ENCODE results near the gene RTRAF.

Gene RTRAF

GRCh38 chr14:51989293-51990234 is at the start of gene RTRAF:
Gene RTRAF, plus strand, starts transcription at chr14:51989546. Its CDS starts 94 bp downstream, at chr14:51989640.
- DNase-seq = peak; percentile 93

GRCh38 chr14:51939755-51940301 is 49.5 kb upstream of the RTRAF start:
- no peak for DNase-seq

GRCh38 chr14:51942971-51943370 is 46.4 kb upstream of the RTRAF start:
- DNase-seq = no peak

GRCh38 chr14:51950007-51950406 is 39.3 kb upstream of the RTRAF start:
- no peak for DNase-seq

- no peak for DNase-seq
These were observed 37.7 kb upstream of the RTRAF start for GRCh38 chr14:51951656-51952055.

GRCh38 chr14:51954031-51954430 is 35.3 kb upstream of the RTRAF start:
- no peak for DNase-seq

- DNase-seq = no peak
These were observed 34.7 kb upstream of the RTRAF start for GRCh38 chr14:51954657-51955056.

GRCh38 chr14:51957950-51958349 is 31.4 kb upstream of the RTRAF start:
- no peak for DNase-seq

GRCh38 chr14:51959928-51960327 is 29.4 kb upstream of the RTRAF start:
- no peak for DNase-seq

- DNase-seq = no peak
These were observed 28.5 kb upstream of the RTRAF start for GRCh38 chr14:51960866-51961265.

- DNase-seq = no peak
These were observed 26.6 kb upstream of the RTRAF start for GRCh38 chr14:51962711-51963110.

- DNase-seq = no peak
These were observed 26.1 kb upstream of the RTRAF start for GRCh38 chr14:51963286-51963685.

- DNase-seq = no peak
These were observed 21.8 kb upstream of the RTRAF start for GRCh38 chr14:51967521-51967920.

GRCh38 chr14:51969852-51970540 is 19.4 kb upstream of the RTRAF start:
- no peak for DNase-seq

- no peak for DNase-seq
These were observed 16.8 kb upstream of the RTRAF start for GRCh38 chr14:51972566-51972965.

GRCh38 chr14:51977075-51977474 is 12.3 kb upstream of the RTRAF start:
- DNase-seq = no peak

GRCh38 chr14:51978681-51979085 is 10.7 kb upstream of the RTRAF start:
- no peak for DNase-seq

GRCh38 chr14:51979088-51979709 is 10.1 kb upstream of the RTRAF start:
- peak; percentile 79 for DNase-seq

GRCh38 chr14:51981218-51981854 is 8.0 kb upstream of the RTRAF start:
- DNase-seq = no peak

GRCh38 chr14:51988221-51988620 is 1.1 kb upstream of the RTRAF start:
- DNase-seq = no peak

GRCh38 chr14:51990488-51990887 is 1.1 kb downstream of the RTRAF start:
- DNase-seq = no peak

GRCh38 chr14:51993285-51993920 is 4.1 kb downstream of the RTRAF start:
- no peak for DNase-seq

All from stimulated activated CD4-positive, alpha-beta T cell treated with anti-CD3 and anti-CD28 coated beads, Interleukin-4, amount 100 ng/mL, for 1 hour (primary cell).